Stimulated activated CD4-positive, alpha-beta T cell treated with anti-CD3 and anti-CD28 coated beads, TNF-alpha, amount 100 ng/mL, for 48 hours (primary cell): ENCODE measurements around the gene GSDME.

Experiments used
- DNase-seq, 3 donors: peaks; one replicate each; pipeline ENCODE4 v3.0.0-alpha.2; 2020; ENCODE audit warnings: low read depth in 3 of 3

GSDME gene

GRCh38 chr7:24705461-24705954 lies 51.8 kb downstream of the GSDME start:
- DNase-seq: no peak

GRCh38 chr7:24704311-24704710 lies 53.0 kb downstream of the GSDME start:
- DNase-seq: no peak

- no peak for DNase-seq
Observed at GRCh38 chr7:24703296-24703695, 54.0 kb downstream of the GSDME start.

DNA sequence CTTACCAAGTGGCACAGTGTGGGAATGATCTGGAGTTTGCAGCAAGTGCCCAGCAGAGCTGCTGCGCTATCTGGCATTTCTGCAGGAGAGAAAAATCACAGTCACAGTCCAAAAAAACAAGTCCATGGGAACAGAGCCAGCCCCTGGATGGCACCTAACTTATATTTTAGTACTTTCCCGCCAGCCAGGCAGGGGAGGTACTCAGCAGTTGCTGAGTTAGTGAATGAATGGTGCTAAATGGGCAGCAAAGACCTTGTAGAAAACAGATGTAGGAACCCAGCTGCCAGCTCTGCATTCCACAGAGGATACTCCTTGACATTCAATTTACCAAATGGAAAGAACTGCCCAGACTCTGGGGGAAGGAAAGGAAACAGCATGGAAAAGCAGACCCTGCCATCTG lies 54.5 kb downstream of the GSDME start:
- DNase-seq: no peak

GRCh38 chr7:24701261-24702235 lies 55.7 kb downstream of the GSDME start:
- no peak for DNase-seq

DNA sequence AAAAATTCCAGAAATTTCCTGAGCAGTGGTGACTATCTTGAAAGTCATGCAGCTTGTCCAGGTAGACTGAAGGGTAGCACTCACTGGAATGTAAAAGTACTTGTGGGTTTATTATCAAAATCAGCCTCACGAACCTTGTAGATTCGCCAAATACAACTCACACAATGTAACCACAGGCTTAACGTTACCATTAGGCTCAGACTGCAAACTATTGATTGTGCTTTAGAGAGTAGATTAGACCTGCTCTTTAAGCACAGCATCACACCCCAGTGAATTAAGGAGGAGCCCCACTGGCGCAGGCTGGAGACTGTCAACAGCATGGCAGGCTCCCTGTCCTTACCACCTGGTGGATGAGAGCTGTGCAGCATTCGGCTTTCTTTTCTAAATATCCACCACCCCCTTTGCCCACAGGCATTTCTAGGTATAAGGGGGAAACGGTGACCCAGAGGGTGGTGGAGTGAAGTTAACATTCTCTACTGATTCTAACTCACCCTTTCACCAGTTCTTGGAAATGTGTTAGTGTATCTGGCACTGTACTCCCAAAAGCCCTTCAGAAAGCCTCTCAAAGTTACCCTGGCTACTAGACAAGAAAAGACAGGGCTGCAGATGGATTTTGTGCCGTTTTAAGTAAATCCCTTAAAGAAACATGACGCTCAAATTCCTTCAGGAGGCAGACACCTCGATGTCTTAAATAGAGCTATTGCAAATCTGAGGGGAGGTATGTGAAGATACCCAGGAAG lies 56.6 kb downstream of the GSDME start:
- DNase-seq: no peak

DNA sequence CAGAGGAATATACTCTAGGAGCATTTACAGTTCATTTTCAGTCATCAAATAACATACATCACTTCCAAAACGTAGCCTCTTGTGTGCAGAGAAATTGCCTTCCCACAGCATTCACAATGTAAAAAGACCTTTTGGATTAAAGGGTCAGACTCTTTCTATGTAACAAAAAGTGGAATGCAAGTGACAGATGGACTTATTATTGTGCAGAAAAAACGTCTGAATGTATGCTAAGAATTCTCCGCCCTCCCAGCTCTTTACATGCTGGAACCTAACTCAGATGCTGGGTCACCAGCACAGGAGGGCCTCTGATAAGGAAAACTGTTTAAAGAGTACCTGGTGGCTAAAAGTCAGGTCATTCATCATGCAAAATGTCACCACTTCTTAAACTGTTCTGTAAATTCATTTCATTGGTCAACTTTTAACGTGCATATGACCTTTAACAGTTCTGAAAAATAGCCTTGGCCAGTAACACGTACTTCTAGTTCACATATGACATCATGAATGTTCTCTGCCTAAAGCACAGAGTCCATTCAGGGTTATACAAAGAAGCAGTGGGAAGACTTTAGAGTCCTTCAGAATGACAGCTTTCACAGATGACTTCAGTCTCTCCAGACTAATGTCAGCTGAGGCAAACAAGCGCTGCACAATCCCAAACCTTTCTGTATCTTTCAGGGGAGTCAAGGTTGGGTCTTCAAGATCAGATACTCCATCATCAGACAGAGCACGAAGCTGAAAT lies 58.6 kb downstream of the GSDME start:
- DNase-seq: no peak

- DNase-seq: no peak
Observed at GRCh38 chr7:24697416-24697815, 59.8 kb downstream of the GSDME start.

DNA sequence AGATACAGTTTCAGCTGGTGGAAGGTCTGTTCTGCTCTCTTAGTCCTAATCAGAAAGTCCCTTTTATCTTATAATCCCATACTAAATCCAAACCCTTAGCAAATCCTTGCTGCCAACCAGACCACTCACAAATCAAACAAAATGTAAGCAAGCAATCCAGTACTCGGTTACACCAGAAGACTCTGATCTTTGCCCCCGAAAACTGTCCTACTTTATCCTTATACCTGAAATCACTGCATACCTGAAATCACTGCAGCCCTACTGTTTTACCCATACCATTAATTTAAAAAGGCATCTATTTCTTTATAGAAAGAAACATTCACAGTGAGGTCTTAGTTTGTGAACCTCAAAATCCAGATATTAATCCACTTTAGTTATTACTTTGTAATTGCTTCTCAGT lies 64.7 kb downstream of the GSDME start:
- DNase-seq: no peak

DNA sequence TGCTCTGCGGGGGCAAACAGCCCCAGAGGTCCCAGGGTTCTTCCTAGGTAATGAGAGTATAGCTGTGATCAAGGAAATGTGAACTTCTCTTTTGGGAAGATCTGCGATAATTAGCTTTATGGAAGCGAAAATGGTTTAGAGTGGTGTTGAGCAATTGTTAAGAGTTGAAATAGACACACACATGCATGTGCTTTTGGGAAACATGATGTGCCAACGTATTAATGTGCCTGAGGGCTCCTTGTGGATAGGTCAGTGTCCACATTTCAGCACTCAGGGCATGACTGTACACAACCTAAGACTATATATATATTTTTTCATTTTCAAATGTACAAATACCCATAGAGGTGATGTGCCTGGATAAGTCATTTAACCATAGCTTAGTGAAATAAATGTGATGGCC lies 67.0 kb downstream of the GSDME start:
- no peak for DNase-seq

DNA sequence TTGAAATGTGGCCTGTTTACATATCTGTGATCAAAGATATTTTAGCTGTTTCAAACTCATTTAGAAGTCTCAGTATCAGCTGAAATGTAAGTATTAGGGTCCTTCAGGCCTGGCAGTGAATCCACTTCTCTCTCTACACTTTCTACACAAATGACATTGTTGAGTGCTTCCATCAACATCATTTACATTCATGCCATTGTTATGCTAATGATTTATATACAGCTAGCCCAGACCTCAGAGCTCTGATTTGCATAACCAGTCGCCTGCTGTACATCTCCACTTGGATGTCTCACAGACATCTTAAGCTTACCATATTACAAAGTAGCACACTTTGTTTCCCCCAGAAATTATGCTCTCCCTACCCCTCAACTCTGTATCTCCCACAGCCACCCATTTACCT lies 71.6 kb downstream of the GSDME start:
- DNase-seq: no peak

DNA sequence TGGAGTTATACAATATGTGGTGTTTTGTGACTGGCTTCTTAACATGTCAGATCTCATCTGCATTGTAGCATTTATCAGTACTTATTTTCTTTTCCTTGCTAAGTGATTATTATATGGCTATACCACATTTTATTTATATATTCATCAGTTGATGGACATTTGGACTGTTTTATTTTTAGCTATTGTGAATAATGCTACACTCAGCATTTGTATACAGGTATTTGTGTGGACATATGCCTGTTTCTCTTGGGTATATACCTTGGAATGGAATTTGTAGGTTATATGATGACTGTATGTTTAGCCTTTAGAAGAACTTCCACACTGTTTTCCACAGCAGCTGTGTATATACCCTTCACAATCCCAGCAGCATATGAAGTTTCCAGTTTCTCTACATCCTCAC lies 86.5 kb downstream of the GSDME start:
- no peak for DNase-seq

GRCh38 chr7:24669971-24670591 lies 87.2 kb downstream of the GSDME start:
- no peak for DNase-seq

- DNase-seq: no peak
Observed at GRCh38 chr7:24668927-24669635, 88.2 kb downstream of the GSDME start.

DNA sequence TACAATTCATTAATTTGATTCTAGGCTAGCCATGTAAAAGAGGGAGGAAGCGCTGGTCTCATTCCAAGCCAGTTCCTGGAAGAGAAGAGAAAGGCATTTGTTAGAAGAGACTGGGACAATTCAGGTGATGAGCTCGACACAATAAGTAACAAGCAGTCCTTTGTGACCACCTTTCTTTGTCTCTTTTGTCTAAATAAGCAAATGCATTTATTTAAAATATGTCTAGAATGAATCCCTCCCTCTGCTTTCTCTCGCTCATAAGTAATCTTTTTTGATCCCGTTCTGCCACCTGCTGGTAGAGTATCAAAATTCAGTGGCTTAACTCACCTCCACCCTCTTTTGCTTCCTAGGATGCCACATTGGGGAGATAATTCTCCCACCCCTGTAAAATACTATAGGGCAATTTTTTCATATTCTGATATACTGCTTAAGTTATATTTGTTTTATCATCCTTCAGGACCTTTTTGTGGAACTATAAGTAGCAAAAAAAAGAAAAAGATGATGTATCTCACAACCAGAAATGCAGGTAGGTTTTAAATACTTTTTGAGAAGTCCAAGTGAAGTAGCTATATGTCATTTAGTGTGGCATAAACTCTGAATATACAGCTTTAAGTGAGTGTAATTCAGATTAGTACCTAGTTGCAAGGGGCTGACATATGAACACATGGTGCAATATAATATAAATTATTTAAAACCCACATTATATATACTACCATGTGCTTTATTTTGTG lies 91.5 kb downstream of the GSDME start:
- peak in 2 of 3 donors; percentile 30 to 33 for DNase-seq

GRCh38 chr7:24660546-24660945 lies 96.7 kb downstream of the GSDME start:
- no peak for DNase-seq

GRCh38 chr7:24659505-24659904 lies 97.8 kb downstream of the GSDME start:
- DNase-seq: no peak

DNA sequence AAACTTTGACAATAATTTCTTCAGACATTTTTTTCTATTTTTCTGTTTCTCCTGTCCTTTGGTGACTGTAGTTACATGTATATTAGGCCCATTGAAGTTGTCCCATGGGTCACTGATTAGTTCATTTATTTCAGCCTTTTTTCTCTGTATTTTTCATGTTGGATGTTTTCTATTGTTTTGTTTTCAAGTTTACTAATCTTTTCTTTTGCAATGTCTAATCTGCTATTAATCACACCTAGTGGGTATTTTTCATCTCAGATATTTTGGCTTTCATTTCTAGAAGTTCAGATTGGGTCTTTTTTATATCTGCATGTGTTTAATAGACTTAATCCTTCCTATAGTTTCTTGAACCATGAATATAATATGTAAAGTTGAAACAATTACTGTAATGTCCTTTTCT lies 99.3 kb downstream of the GSDME start:
- no peak for DNase-seq

- DNase-seq: no peak
Observed at GRCh38 chr7:24656608-24657007, 100.7 kb downstream of the GSDME start.

- DNase-seq: no peak
Observed at GRCh38 chr7:24654305-24654704, 103.0 kb downstream of the GSDME start.
